HG03135 (cell line): Measurements from ENCODE around the gene PLET1.

Source experiments
- ATAC-seq: cut with Tn5 transposase; IDR thresholded peaks from one replicate; pipeline ENCODE4 v1.9.1; 2021; ENCODE audit warnings: mild to moderate bottlenecking, moderate library complexity; ENCODE audit not compliant: unreplicated experiment

The PLET1 gene

GRCh38 chr11:112285841-112286311 is 25.2 kb upstream of the PLET1 start:
- ATAC-seq = no peak

DNA sequence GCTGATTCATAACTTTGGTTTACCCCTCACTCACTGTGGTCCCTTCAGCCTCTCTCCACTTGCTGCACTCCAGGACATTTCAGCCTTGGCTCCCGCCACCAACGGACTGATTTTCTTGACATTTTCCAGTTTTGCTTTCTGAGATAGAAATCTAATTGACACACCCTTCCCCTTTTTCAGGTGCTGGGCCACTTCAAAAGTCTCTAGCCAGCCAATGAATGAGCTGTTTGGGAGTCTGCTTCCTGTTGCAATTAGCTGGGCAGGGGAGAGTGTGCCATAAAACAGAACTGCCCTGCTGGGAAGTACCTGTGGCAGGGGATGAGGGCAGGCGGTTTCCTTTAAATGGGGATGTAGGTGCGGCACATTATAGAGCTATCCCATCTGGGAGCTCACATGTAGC is 21.1 kb upstream of the PLET1 start:
- no peak for ATAC-seq

DNA sequence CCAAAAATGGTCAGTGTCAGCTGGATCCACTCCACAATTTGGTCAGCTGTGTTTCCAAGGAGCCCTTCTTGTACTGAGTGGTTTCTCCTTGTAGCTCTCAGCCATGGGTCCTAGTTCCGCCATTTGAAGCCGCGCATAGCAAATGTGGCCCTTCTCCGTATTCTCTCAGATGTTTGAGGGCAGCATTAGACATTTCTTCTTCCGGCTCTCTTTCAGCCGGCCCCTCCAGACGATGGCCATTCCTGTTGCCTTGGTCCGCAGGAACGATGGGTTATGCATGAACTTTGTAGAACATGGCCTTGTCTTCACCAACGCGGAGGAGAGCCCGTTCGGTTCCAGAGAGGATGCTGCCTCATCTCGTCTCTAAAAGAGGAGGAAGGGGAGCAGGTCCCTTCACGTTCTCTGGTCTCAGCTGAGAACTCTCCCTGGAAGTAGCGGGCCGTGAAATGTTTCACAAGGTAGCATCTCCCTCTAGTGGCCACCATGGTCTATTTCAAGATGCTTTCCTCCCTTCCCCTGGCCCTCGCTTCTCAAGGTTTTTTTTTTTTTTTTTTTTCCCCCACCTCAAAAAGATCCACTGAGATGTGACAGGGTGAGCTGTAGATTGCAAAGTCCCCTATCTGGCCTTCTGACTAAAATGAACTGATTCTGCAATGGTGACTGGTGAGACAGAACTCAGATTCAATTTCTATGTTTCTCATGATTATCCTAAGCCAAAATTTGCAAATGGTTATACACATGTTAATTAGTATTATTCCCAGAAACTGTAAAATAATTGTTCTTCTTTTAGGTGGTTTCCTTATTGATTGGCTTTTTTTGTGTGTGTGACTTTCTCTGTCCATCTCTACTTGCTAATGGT is 19.8 kb upstream of the PLET1 start:
- peak; percentile 79 for ATAC-seq

GRCh38 chr11:112279901-112280267 is 19.2 kb upstream of the PLET1 start:
- ATAC-seq = peak; percentile 57

GRCh38 chr11:112278803-112279202 is 18.1 kb upstream of the PLET1 start:
- no peak for ATAC-seq

DNA sequence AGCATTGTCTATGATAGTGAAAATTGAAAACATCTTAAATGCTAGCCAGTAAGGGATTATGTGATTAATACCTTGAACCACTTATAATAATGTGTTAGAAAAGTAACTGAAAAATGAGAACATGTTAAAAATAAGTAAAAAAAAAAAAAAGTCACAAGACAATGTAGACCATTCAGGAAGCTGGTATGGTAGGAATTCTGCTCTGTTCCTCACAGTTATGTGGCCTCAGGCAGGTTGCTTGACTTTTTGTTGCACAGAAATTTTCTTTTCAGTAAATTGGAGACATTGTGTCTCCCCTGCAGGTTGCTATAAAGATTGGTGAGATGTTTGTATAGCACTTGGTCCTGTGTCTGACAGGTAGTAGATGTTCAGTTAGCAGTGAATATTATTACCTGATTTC is 17.3 kb upstream of the PLET1 start:
- no peak for ATAC-seq

DNA sequence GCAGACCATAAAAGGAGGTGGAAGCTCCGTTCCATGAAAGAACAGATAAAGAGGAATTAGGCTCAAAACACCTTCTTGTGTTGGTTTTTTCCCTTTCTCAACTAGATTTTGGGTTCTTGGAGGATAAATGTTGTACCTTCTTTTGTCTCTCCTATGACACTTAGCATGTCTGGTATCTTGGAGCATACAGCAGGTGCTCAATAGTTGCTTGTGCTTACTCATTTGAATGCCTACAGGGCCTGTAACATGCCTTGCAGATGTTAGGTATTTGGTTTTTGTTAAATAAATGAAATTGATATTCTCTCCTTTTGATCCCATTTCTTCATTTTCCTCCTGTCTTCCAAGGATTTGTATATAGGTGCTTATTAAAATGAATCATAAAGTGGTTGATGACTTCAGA is 16.4 kb upstream of the PLET1 start:
- no peak for ATAC-seq

GRCh38 chr11:112274007-112274783 is 13.5 kb upstream of the PLET1 start:
- ATAC-seq = no peak

DNA sequence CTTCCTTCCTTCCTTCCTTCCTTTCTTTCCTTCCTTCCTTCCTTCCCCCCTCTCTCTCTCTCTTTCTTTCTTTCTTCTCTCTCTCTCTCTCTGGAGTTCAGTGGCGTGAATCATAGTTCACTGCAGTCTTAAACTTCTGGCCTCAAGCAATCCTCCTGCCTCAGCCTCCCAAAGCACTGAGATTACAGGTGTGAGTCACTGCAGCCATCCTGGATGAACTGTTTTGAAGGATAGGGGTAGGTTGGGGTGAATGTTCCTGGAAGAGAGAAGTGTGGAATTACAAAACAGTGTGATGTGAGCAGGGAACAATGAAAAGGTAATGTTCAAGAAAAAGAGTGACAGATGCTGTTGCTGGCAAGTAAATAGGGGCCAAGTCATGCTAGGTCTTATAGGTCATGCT is 12.4 kb upstream of the PLET1 start:
- ATAC-seq = no peak

- ATAC-seq = no peak
These were observed 10.6 kb upstream of the PLET1 start for GRCh38 chr11:112271242-112271641.

- no peak for ATAC-seq
These were observed 10.0 kb upstream of the PLET1 start for GRCh38 chr11:112270551-112271180.

- ATAC-seq = no peak
These were observed 8.5 kb upstream of the PLET1 start for GRCh38 chr11:112269139-112269538.

- ATAC-seq = no peak
These were observed 7.7 kb upstream of the PLET1 start for GRCh38 chr11:112268406-112268805.

- ATAC-seq = no peak
These were observed 6.5 kb upstream of the PLET1 start for GRCh38 chr11:112267188-112267591.

DNA sequence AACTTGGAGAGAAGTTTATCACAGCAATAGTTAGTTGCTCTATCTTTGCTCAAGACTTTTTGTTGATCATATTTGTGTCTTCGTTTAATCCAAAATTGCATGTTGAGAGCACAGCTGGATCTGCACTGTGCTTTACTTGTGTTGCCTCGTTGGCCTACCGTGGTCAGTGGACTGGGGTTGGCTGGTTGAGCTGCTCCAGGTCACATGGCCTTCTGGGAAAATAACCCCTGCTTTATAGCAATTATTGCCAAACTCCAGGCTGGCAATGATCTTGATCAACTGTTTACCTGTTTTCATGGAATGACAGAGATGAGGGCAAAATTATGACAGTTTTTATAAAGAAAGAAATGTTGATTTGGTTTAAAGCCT is 5.7 kb upstream of the PLET1 start:
- no peak for ATAC-seq

DNA sequence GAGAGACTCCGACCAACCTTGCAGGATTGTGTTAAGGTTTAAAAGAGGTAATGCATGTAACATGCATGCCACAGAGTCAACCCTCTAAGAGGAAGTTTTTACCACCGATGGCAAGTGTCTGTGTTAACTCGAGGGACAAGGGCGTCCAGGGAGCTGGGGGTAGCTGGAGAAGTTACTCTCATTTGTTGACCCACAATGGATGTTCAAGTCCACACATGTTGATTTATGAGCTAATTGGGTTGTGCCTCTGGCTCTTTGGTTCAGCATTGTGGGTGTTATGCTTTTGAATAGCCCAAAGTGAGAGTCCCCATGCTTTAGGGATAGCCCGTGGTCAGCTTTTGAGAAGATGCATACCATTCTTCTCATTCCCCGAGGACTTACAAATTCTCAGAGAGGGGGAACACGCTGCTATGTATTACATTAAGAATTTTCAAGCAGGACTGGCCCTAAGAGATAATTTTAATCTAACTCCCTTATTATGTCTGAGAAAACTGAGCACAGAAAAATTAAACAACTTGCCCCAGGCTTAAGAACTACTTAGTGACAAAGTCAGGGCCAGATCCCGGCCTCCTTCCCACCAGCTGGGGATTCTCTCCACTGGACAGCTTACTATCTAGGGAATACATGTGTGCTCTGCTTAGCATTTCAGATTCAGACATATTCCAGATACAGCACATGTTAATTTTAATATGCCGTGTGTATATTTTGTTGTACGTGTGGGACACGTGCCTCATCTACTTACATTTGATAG is 5.2 kb upstream of the PLET1 start:
- ATAC-seq = no peak

DNA sequence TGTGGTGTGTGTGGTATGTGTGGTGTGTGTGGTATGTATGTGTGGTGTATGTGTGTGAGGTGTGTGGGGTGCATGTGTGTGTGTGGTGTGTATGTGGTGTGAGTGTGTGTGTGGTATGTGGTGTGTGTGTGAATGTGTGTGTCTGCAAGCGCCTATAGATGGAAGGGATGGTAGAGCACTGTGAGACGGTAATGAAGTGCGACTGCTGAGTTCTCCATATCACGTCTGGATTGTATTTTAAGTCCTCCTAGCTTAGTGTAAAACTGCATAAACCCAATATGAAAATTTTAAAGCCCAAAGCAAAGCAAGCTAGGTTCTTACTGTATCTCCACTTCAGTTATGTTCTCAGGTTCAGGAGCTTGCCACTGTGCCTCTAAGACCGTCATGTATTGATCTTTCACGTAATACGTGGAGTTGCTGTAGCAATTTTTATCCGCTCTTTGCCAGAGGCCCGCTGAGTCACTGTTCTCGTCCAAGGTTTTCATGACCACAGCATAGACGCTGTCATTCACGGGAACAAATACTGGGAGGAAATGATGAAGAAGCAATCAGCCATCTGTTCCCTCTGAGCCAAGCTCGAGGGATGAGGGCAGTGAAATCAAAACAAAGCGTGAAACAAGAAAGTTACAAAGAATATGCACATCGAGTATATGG is 5.5 kb downstream of the PLET1 start:
- ATAC-seq = no peak

GRCh38 chr11:112253605-112254242 is 6.9 kb downstream of the PLET1 start:
- ATAC-seq = no peak

- no peak for ATAC-seq
These were observed 10.6 kb downstream of the PLET1 start for GRCh38 chr11:112249871-112250610.
